HepG2 (cell line): ENCODE measurements around the gene FGGY. TPM values are rescaled to one million over a fixed set of nuclear protein-coding genes. Genes with fewer than 3 reads are reported as not detected.

ENCODE experiments used
- KAT2B ChIP-seq: fragments of 150-350 bp; IDR thresholded peaks from 2 replicates; pipeline ENCODE4 v1.6.1; 2014; ENCODE audit warnings: low read depth, low read length, borderline replicate concordance
- PRMT3 ChIP-seq: sonication (generic); formaldehyde crosslinking; IDR thresholded peaks from 2 replicates; pipeline ENCODE4 v1.8.1; 2022; ENCODE audit warnings: low read depth, mild to moderate bottlenecking, moderate library complexity, missing genetic modification reagents, borderline replicate concordance
- PRPF4 ChIP-seq: fragments of 200-400 bp; formaldehyde crosslinking; IDR thresholded peaks from 2 replicates; pipeline ENCODE4 v1.6.1; 2016; ENCODE audit warnings: low read length, low read depth; ENCODE audit not compliant: poor library complexity, severe bottlenecking
- TAF1 ChIP-seq: sonication (generic); formaldehyde crosslinking; IDR thresholded peaks from 2 replicates; pipeline ENCODE4 v1.4.0; 2020; ENCODE audit warnings: missing genetic modification reagents
- THAP11 ChIP-seq: IDR thresholded peaks from 2 replicates; pipeline ENCODE4 v1.6.1; 2016; ENCODE audit warnings: missing biosample characterization, missing genetic modification reagents
- TSC22D2 ChIP-seq: sonication (generic); formaldehyde crosslinking; IDR thresholded peaks from 2 replicates; pipeline ENCODE4 v1.5.1; 2020; ENCODE audit warnings: missing genetic modification reagents, mild to moderate bottlenecking, borderline replicate concordance
- ZNF317 ChIP-seq: sonication (generic); formaldehyde crosslinking; IDR thresholded peaks from 2 replicates; pipeline ENCODE4 v1.5.0; 2020; ENCODE audit warnings: mild to moderate bottlenecking, missing genetic modification reagents
- ZNF562 ChIP-seq: sonication (generic); formaldehyde crosslinking; IDR thresholded peaks from 2 replicates; pipeline ENCODE4 v1.8.0; 2022; ENCODE audit warnings: missing genetic modification reagents, borderline replicate concordance
- polyA plus RNA-seq, 8 experiments: library from polyadenylated mRNA; depleted of rRNA in 3 of 8; stranded (reverse) in 7 of 8; unstranded in 1 of 8; fragments of >200 nt; fragmentation: Illumina TruSeq in 4 of 8; extraction: Trizol in 4 of 8; gene quantifications; 2 replicates each; pipeline versions ENCODE4 v1.2.1 to v1.2.3, GENCODE V29; 2011 to 2016; ENCODE audit warnings: low read depth in 4 of 8, missing spikeins in 1 of 8, mixed read lengths in 1 of 8; ENCODE audit not compliant: insufficient read depth in 1 of 8
- total RNA-seq, 5 experiments: library from RNA; depleted of rRNA; stranded (reverse); fragments of >200 nt; fragmentation: Illumina TruSeq; extraction: Trizol; gene quantifications; 2 replicates each; pipeline ENCODE4 v1.2.3, GENCODE V29; 2016; ENCODE audit warnings: low read depth in 1 of 5
- TF ChIP-seq, protein P1 (sequence below), 2 experiments: fragments of 450-650 bp in 1 of 2; sonication (generic) in 1 of 2; formaldehyde crosslinking in 1 of 2; IDR thresholded peaks; 2 replicates each; pipeline versions ENCODE4 v1.6.1 to v1.8.0; 2016 to 2022; ENCODE audit warnings: antibody characterized with exemption in 1 of 2, mild to moderate bottlenecking in 1 of 2, missing genetic modification reagents in 1 of 2
- TF ChIP-seq, protein P2 (sequence below): sonication (generic); formaldehyde crosslinking; IDR thresholded peaks from 2 replicates; pipeline ENCODE4 v1.5.1; 2020; ENCODE audit warnings: mild to moderate bottlenecking, missing genetic modification reagents
- TF ChIP-seq, protein P3 (sequence below): sonication (generic); formaldehyde crosslinking; conservative IDR thresholded peaks from 2 replicates; pipeline ENCODE4 v1.8.0; 2022; ENCODE audit warnings: mild to moderate bottlenecking, moderate library complexity, missing genetic modification reagents
- TF ChIP-seq, protein P4 (sequence below): sonication (generic); formaldehyde crosslinking; IDR thresholded peaks from 2 replicates; pipeline ENCODE4 v1.8.0; 2023; ENCODE audit warnings: mild to moderate bottlenecking, missing genetic modification reagents

Gene FGGY
- total and polyA plus RNA-seq, 2 of the 13 experiments (the other 11 are each of a cell fraction or from before 2014, with no cell fraction given) = 15.7 to 27.5 TPM

DNA sequence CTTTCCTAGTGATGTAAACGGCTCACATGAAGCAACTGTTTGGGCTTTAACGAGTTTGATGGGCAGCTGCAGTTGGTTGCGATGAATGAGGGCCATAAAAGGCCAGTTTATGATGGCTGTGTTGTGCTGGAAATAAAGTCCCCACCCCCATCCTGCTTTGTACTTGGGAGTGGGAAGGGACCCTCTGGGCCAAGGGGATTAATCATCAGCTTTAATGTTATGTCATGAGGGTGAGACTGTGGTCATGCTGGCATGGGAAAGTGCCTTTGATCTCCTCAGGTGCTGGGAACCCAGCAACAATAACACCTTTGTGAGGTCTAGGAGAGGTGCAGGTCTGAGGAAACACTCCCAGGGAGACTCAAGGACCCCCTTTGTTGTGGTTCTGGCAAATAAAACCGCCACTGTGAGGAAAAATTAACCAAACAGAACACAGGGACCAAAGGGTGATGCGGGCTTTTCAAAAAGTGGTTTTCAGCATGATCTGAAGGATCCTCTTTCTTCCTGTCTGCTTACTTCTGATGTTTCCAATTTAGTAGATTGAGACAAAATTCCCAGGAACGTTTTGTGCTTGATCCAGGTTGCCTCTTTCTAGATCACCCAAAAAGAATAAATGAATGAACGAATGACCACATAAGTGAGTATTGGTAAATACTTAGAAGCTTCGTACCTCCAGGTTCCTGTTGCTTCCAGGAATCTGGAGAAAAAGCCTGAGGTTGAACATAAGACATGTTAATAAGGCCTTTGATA, 260.1 kb downstream of the FGGY start (continued):
- TF ChIP-seq, protein P1, sequence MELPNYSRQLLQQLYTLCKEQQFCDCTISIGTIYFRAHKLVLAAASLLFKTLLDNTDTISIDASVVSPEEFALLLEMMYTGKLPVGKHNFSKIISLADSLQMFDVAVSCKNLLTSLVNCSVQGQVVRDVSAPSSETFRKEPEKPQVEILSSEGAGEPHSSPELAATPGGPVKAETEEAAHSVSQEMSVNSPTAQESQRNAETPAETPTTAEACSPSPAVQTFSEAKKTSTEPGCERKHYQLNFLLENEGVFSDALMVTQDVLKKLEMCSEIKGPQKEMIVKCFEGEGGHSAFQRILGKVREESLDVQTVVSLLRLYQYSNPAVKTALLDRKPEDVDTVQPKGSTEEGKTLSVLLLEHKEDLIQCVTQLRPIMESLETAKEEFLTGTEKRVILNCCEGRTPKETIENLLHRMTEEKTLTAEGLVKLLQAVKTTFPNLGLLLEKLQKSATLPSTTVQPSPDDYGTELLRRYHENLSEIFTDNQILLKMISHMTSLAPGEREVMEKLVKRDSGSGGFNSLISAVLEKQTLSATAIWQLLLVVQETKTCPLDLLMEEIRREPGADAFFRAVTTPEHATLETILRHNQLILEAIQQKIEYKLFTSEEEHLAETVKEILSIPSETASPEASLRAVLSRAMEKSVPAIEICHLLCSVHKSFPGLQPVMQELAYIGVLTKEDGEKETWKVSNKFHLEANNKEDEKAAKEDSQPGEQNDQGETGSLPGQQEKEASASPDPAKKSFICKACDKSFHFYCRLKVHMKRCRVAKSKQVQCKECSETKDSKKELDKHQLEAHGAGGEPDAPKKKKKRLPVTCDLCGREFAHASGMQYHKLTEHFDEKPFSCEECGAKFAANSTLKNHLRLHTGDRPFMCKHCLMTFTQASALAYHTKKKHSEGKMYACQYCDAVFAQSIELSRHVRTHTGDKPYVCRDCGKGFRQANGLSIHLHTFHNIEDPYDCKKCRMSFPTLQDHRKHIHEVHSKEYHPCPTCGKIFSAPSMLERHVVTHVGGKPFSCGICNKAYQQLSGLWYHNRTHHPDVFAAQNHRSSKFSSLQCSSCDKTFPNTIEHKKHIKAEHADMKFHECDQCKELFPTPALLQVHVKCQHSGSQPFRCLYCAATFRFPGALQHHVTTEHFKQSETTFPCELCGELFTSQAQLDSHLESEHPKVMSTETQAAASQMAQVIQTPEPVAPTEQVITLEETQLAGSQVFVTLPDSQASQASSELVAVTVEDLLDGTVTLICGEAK (IDR thresholded peaks at IDR 0.05) = no peak
- TF ChIP-seq, protein P1 (CRISPR knock-in tag; IDR thresholded peaks at IDR 0.05) = peak; percentile 37; the same call in 1 of the 2 replicates
- TF ChIP-seq PRMT3 (CRISPR knock-in tag) = peak; percentile 86
- TF ChIP-seq, protein P2, sequence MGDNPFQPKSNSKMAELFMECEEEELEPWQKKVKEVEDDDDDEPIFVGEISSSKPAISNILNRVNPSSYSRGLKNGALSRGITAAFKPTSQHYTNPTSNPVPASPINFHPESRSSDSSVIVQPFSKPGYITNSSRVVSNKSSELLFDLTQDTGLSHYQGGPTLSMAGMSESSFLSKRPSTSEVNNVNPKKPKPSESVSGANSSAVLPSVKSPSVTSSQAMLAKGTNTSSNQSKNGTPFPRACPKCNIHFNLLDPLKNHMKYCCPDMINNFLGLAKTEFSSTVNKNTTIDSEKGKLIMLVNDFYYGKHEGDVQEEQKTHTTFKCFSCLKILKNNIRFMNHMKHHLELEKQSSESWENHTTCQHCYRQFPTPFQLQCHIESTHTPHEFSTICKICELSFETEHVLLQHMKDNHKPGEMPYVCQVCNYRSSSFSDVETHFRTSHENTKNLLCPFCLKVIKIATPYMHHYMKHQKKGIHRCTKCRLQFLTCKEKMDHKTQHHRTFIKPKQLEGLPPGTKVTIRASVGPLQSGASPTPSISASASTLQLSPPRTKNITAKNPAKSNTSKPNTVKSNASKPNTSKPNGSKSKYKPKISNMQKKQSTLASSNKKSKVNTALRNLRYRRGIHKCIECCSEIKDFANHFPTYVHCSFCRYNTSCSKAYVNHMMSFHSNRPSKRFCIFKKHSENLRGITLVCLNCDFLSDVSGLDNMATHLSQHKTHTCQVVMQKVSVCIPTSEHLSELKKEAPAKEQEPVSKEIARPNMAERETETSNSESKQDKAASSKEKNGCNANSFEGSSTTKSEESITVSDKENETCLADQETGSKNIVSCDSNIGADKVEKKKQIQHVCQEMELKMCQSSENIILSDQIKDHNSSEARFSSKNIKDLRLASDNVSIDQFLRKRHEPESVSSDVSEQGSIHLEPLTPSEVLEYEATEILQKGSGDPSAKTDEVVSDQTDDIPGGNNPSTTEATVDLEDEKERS (CRISPR knock-in tag) = no peak; the same call in 1 of the 2 replicates
- TF ChIP-seq ZNF317 (CRISPR knock-in tag) = peak; percentile 68
- no peak for TF ChIP-seq TAF1 (CRISPR knock-in tag)
- TF ChIP-seq, protein P3, sequence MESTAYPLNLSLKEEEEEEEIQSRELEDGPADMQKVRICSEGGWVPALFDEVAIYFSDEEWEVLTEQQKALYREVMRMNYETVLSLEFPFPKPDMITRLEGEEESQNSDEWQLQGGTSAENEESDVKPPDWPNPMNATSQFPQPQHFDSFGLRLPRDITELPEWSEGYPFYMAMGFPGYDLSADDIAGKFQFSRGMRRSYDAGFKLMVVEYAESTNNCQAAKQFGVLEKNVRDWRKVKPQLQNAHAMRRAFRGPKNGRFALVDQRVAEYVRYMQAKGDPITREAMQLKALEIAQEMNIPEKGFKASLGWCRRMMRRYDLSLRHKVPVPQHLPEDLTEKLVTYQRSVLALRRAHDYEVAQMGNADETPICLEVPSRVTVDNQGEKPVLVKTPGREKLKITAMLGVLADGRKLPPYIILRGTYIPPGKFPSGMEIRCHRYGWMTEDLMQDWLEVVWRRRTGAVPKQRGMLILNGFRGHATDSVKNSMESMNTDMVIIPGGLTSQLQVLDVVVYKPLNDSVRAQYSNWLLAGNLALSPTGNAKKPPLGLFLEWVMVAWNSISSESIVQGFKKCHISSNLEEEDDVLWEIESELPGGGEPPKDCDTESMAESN (CRISPR knock-in tag) = peak; percentile 92
- TF ChIP-seq KAT2B = no peak
- TF ChIP-seq THAP11 (CRISPR knock-in tag) = peak; percentile 56; the same call in 1 of the 2 replicates
- TF ChIP-seq PRPF4 = peak; percentile 76
- no peak for TF ChIP-seq ZNF562 (CRISPR knock-in tag)
- no peak for TF ChIP-seq TSC22D2 (CRISPR knock-in tag)
- TF ChIP-seq, protein P4, sequence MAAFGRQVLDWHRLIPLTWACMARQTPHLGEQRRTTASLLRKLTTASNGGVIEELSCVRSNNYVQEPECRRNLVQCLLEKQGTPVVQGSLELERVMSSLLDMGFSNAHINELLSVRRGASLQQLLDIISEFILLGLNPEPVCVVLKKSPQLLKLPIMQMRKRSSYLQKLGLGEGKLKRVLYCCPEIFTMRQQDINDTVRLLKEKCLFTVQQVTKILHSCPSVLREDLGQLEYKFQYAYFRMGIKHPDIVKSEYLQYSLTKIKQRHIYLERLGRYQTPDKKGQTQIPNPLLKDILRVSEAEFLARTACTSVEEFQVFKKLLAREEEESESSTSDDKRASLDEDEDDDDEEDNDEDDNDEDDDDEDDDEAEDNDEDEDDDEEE (CRISPR knock-in tag) = no peak
